ENCODE data around the gene ICAM1. TPM values are rescaled to one million over a fixed set of nuclear protein-coding genes. Genes with fewer than 3 reads are reported as not detected.

The ICAM1 gene
- total RNA-seq, 1 experiment from 2014 or later, result 23.8 TPM

DNA sequence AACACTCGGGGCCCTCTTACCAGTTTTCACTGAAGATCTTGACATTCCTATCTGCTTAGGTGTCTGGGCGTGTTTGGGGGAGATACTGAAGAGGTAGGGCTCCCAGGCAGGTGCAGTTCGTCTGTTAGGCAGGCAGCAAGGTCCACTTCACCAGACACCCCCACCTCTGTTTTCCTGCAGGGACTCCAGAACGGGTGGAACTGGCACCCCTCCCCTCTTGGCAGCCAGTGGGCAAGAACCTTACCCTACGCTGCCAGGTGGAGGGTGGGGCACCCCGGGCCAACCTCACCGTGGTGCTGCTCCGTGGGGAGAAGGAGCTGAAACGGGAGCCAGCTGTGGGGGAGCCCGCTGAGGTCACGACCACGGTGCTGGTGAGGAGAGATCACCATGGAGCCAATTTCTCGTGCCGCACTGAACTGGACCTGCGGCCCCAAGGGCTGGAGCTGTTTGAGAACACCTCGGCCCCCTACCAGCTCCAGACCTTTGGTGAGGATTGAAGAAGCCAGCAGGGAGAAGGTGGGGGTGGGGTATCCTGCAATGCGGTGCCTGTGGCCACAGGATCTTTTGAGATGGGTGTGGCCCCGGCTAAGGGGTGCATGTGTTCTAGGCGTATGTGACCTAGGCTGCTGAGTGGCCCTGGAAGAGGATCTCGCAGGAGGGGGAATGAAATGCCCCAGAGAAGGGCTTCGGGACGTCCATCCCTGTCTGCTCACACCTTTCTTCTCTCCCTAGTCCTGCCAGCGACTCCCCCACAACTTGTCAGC is 12.6 kb downstream of the ICAM1 start:
- Histone ChIP-seq H3K4me1 (replicated peaks; ENCODE audit: insufficient read depth) (peaks cover 37% of the 10 kb centered on the region), H2AFZ (no peak overlapping the region), H3K9me3 (ENCODE audit: insufficient read depth, low read depth) (no peaks in the 10 kb centered on the region), H3K4me2 (peak overlapping the region; percentile 54), H4K20me1 (ENCODE audit: insufficient read depth) (no peaks in the 10 kb centered on the region), H3K4me3 (peak overlapping the region; percentile 2; the same call in 1 of the 2 replicates), H3K27me3 (ENCODE audit: insufficient read depth, low read depth) (no peaks in the 10 kb centered on the region), H3K36me3 (ENCODE audit: low read depth) (peaks cover 9% of the 10 kb centered on the region; the same call in 1 of the 2 replicates), H3K9me2 (ENCODE audit: insufficient read depth) (no peaks in the 10 kb centered on the region), H3K27ac (peak overlapping the region; percentile 60), H3K79me2 (ENCODE audit: low read depth) (no peaks in the 10 kb centered on the region), H3F3A (ENCODE audit: insufficient read depth, low read depth) (peaks cover 42% of the 10 kb centered on the region)
- DNase-seq, result peak; percentile 71 to 87
- no peak for TF ChIP-seq EZH2 (IDR thresholded peaks at IDR 0.05; ENCODE audit: low read depth)
- ChIA-PET POLR2A (ENCODE audit: unreplicated experiment) (interaction anchor here (0.6 to 1.0 kb wide), 3 partner anchors 13 to 210 kb away, joined by 3 to 5 read pairs (median 3); partner anchors contain the start of genes ICAM1 and RAVER1), CTCF (interaction anchor here (0.6 kb wide), 1 partner anchor 31 kb away, joined by 3 read pairs; no protein-coding TSS in a partner anchor)
- BruUV-seq (replicated peaks), result TSS peak; percentile 58
- intact Hi-C loops (cut with micrococcal nuclease; ENCODE audit: unreplicated experiment), result no loop called here

- Histone ChIP-seq H3K79me2 (ENCODE audit: low read depth) (no peaks in the 10 kb centered on the region), H3K27ac (no peak overlapping the region), H3K27me3 (ENCODE audit: insufficient read depth, low read depth) (no peaks in the 10 kb centered on the region), H3K4me1 (replicated peaks; ENCODE audit: insufficient read depth) (peaks cover 33% of the 10 kb centered on the region), H3K9me2 (ENCODE audit: insufficient read depth) (no peaks in the 10 kb centered on the region), H3K4me2 (no peak overlapping the region), H2AFZ (no peak overlapping the region), H3F3A (ENCODE audit: insufficient read depth, low read depth) (peaks cover 35% of the 10 kb centered on the region), H3K9me3 (ENCODE audit: insufficient read depth, low read depth) (no peaks in the 10 kb centered on the region), H4K20me1 (ENCODE audit: insufficient read depth) (no peaks in the 10 kb centered on the region), H3K36me3 (ENCODE audit: low read depth) (peaks cover 9% of the 10 kb centered on the region; the same call in 1 of the 2 replicates), H3K4me3 (no peak overlapping the region)
- no peak for DNase-seq
- BruUV-seq (replicated peaks), result no TSS peak
- TF ChIP-seq EZH2 (IDR thresholded peaks at IDR 0.05; ENCODE audit: low read depth), result no peak
- TF ChIP-seq, protein P1, sequence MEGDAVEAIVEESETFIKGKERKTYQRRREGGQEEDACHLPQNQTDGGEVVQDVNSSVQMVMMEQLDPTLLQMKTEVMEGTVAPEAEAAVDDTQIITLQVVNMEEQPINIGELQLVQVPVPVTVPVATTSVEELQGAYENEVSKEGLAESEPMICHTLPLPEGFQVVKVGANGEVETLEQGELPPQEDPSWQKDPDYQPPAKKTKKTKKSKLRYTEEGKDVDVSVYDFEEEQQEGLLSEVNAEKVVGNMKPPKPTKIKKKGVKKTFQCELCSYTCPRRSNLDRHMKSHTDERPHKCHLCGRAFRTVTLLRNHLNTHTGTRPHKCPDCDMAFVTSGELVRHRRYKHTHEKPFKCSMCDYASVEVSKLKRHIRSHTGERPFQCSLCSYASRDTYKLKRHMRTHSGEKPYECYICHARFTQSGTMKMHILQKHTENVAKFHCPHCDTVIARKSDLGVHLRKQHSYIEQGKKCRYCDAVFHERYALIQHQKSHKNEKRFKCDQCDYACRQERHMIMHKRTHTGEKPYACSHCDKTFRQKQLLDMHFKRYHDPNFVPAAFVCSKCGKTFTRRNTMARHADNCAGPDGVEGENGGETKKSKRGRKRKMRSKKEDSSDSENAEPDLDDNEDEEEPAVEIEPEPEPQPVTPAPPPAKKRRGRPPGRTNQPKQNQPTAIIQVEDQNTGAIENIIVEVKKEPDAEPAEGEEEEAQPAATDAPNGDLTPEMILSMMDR (conservative IDR thresholded peaks at IDR 0.05), result no peak
- intact Hi-C loops (cut with micrococcal nuclease; ENCODE audit: unreplicated experiment), result no loop called here
- CTCF ChIA-PET, result no interaction called here
- POLR2A ChIA-PET (ENCODE audit: unreplicated experiment), result interaction anchor here (0.6 to 1.0 kb wide), 3 partner anchors 14 to 210 kb away, joined by 3 to 5 read pairs (median 3); partner anchors contain the start of genes ICAM1 and RAVER1
Observed at GRCh38 chr19:10284065-10284959, 13.4 kb downstream of the ICAM1 start.

- H3K4me3 ChIP-seq, result no peak overlapping the region
- peaks cover 9% of the 10 kb centered on the region; the same call in 1 of the 2 replicates for H3K36me3 ChIP-seq (ENCODE audit: low read depth)
- intact Hi-C loops (cut with micrococcal nuclease; ENCODE audit: unreplicated experiment), result no loop called here
- no peaks in the 10 kb centered on the region for H4K20me1 ChIP-seq (ENCODE audit: insufficient read depth)
- no peak for DNase-seq
- H3K79me2 ChIP-seq (ENCODE audit: low read depth), result no peaks in the 10 kb centered on the region
- H3K4me2 ChIP-seq, result no peak overlapping the region
- TF ChIP-seq, protein P1 (conservative IDR thresholded peaks at IDR 0.05), result no peak
- TF ChIP-seq EZH2 (IDR thresholded peaks at IDR 0.05; ENCODE audit: low read depth), result no peak
- H3K9me3 ChIP-seq (ENCODE audit: insufficient read depth, low read depth), result no peaks in the 10 kb centered on the region
- ChIA-PET POLR2A (ENCODE audit: unreplicated experiment) (no interaction called here), CTCF (no interaction called here)
- no peak overlapping the region for H2AFZ ChIP-seq
- no peaks in the 10 kb centered on the region for H3K9me2 ChIP-seq (ENCODE audit: insufficient read depth)
- H3F3A ChIP-seq (ENCODE audit: insufficient read depth, low read depth), result peaks cover 33% of the 10 kb centered on the region
- peaks cover 26% of the 10 kb centered on the region for H3K4me1 ChIP-seq (replicated peaks; ENCODE audit: insufficient read depth)
- no TSS peak for BruUV-seq (replicated peaks)
- H3K27me3 ChIP-seq (ENCODE audit: insufficient read depth, low read depth), result no peaks in the 10 kb centered on the region
- H3K27ac ChIP-seq, result no peak overlapping the region
Observed at GRCh38 chr19:10284960-10285278, 14.0 kb downstream of the ICAM1 start.

Measured in PC-9 (cell line).